ENCODE measurements around the gene MYH9.

- no peak for TF ChIP-seq CTCF (IDR thresholded peaks at IDR 0.05)
- TF ChIP-seq POLR2A (IDR thresholded peaks at IDR 0.05), result no peak
Observed at GRCh38 chr22:36344106-36344827, 43.5 kb downstream of the MYH9 start.
